SK-N-SH (cell line): ENCODE measurements around the gene TAF11L7.

Experiments
- FOXM1 ChIP-seq: IDR thresholded peaks from 2 replicates; pipeline ENCODE4 v1.4.0; 2012; ENCODE audit warnings: low read depth, mild to moderate bottlenecking
- YY1 ChIP-seq: IDR thresholded peaks from 2 replicates; pipeline ENCODE4 v1.4.0; 2012; ENCODE audit warnings: low read depth, mild to moderate bottlenecking
- TF ChIP-seq, protein P1 (sequence below): IDR thresholded peaks from 2 replicates; pipeline ENCODE4 v1.4.0; 2012; ENCODE audit warnings: low read depth
- TF ChIP-seq, protein P2 (sequence below): fragments of 200-600 bp; sonication (generic); IDR thresholded peaks from 2 replicates; pipeline ENCODE4 v1.6.1; 2017; ENCODE audit warnings: antibody characterized with exemption, mild to moderate bottlenecking, moderate library complexity
- TF ChIP-seq, protein P3 (sequence below): IDR thresholded peaks from 2 replicates; pipeline ENCODE4 v1.6.1; 2012; ENCODE audit warnings: mild to moderate bottlenecking, low read depth, low read length, moderate library complexity

DNA sequence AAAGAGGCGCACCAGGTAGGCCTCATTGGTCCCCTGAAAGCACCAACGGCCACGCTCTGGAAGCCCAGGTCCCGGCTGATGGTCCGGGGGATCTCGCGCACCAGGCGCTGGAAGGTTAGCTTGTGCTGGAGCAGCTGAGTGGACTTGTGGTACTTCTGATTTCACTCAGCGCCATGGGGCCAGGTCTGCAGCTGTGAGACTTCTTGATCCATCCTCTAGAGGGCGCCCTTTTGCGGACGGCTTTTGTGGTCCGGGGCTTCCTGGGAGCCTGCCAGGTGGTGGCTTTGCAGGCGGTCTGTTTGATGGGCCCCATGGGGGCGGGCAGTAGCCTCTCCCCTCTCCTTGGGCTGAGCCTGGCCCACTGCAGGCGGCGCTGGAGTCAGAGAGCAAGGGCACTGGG is 35.1 kb upstream of the TAF11L7 start:
- TF ChIP-seq YY1 (no peak), FOXM1 (no peak)
- TF ChIP-seq, protein P1, sequence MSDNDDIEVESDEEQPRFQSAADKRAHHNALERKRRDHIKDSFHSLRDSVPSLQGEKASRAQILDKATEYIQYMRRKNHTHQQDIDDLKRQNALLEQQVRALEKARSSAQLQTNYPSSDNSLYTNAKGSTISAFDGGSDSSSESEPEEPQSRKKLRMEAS: no peak
- TF ChIP-seq, protein P2, sequence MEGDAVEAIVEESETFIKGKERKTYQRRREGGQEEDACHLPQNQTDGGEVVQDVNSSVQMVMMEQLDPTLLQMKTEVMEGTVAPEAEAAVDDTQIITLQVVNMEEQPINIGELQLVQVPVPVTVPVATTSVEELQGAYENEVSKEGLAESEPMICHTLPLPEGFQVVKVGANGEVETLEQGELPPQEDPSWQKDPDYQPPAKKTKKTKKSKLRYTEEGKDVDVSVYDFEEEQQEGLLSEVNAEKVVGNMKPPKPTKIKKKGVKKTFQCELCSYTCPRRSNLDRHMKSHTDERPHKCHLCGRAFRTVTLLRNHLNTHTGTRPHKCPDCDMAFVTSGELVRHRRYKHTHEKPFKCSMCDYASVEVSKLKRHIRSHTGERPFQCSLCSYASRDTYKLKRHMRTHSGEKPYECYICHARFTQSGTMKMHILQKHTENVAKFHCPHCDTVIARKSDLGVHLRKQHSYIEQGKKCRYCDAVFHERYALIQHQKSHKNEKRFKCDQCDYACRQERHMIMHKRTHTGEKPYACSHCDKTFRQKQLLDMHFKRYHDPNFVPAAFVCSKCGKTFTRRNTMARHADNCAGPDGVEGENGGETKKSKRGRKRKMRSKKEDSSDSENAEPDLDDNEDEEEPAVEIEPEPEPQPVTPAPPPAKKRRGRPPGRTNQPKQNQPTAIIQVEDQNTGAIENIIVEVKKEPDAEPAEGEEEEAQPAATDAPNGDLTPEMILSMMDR: peak; percentile 29
- TF ChIP-seq, protein P3, sequence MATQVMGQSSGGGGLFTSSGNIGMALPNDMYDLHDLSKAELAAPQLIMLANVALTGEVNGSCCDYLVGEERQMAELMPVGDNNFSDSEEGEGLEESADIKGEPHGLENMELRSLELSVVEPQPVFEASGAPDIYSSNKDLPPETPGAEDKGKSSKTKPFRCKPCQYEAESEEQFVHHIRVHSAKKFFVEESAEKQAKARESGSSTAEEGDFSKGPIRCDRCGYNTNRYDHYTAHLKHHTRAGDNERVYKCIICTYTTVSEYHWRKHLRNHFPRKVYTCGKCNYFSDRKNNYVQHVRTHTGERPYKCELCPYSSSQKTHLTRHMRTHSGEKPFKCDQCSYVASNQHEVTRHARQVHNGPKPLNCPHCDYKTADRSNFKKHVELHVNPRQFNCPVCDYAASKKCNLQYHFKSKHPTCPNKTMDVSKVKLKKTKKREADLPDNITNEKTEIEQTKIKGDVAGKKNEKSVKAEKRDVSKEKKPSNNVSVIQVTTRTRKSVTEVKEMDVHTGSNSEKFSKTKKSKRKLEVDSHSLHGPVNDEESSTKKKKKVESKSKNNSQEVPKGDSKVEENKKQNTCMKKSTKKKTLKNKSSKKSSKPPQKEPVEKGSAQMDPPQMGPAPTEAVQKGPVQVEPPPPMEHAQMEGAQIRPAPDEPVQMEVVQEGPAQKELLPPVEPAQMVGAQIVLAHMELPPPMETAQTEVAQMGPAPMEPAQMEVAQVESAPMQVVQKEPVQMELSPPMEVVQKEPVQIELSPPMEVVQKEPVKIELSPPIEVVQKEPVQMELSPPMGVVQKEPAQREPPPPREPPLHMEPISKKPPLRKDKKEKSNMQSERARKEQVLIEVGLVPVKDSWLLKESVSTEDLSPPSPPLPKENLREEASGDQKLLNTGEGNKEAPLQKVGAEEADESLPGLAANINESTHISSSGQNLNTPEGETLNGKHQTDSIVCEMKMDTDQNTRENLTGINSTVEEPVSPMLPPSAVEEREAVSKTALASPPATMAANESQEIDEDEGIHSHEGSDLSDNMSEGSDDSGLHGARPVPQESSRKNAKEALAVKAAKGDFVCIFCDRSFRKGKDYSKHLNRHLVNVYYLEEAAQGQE: no peak
